GM12891 (cell line): ENCODE measurements around the gene RCL1.

Experiments used
- POLR2A ChIP-seq: IDR thresholded peaks from 2 replicates; pipeline ENCODE4 v1.6.1; 2011; ENCODE audit warnings: low read depth, low read length, control low read depth
- TAF1 ChIP-seq: IDR thresholded peaks from 2 replicates; pipeline ENCODE4 v1.6.1; 2011; ENCODE audit warnings: low read depth, low read length, control low read depth

- TF ChIP-seq POLR2A = no peak
- TF ChIP-seq TAF1 = no peak
Observed at GRCh38 chr9:4859035-4859434, 66.3 kb downstream of the RCL1 start.
